Left renal cortex interstitium (tissue), 4 donors: ENCODE data around the gene NINJ1. TPM values are rescaled to one million over a fixed set of nuclear protein-coding genes. Genes with fewer than 3 reads are reported as not detected.
"Not testable (repeated sequence)": the region's sequence is repeated elsewhere in the genome, so short reads cannot be mapped to it uniquely, and the experiment has no call there.

ENCODE experiments used
- DNase-seq, 4 donors: peaks; one replicate each; pipeline ENCODE4 v3.0.0-alpha.2; 2013; ENCODE audit warnings: low read depth in 4 of 4, low spot score in 2 of 4, missing footprints in 1 of 4
- polyA plus RNA-seq, 4 donors: library from polyadenylated mRNA; unstranded; fragments of 120-200 nt; gene quantifications; one replicate each; pipeline ENCODE4 v1.2.1, GENCODE V29; 2013; ENCODE audit not compliant: insufficient read length in 4 of 4

NINJ1 gene
- polyA plus RNA-seq, 4 donors, result 40.5 to 57.6 (median 50.8) TPM

- no peak for DNase-seq
Observed at GRCh38 chr9:93161786-93162562, 27.9 kb upstream of the NINJ1 start.

DNA sequence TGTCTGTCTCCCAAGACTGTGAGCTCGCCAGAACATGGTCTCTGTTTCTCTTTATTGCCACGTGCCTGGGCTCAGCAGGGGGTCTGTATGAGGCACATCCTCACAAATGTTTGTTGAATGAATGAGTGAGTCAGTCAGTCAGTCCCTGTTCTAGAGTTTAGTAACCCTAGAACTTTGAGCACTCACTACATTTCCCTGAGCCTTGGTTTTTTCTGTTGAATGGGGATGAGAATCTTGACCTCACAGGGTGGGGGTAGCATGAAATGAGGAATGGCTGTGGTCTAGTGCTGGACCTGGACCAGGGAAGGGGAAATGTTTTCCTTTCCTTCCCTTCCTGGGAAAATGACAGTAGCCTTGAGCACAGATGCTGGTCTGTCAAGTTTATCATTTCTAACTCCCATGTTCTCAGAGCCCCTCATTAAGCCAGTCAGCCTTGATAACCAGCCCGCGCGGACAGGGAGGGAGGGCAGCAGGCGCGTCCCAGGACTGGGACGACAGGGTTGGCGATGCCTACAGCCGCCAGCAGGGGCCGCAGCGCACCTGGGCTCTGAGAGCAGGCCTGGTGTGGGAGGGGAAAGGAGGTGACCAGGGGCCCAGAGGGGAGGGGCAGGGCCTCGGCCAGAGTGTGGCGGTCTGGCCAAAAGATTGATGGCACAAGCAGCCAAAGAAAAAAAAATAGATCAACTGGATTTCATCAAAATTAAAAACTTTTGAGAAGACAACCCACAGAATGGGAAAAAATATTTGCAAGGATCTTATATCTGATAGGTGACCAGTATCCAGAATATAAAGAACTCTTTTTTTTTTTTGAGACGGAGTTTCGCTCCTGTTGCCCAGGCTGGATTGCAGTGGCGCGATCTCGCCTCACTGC lies 25.8 kb upstream of the NINJ1 start:
- peak; percentile 64 to 78 (median 70) for DNase-seq

GRCh38 chr9:93156475-93157008 lies 22.5 kb upstream of the NINJ1 start:
- DNase-seq, result no peak

- DNase-seq, result no peak
Observed at GRCh38 chr9:93155716-93156474, 21.8 kb upstream of the NINJ1 start.

- no peak for DNase-seq
Observed at GRCh38 chr9:93154293-93154903, 20.3 kb upstream of the NINJ1 start.

DNA sequence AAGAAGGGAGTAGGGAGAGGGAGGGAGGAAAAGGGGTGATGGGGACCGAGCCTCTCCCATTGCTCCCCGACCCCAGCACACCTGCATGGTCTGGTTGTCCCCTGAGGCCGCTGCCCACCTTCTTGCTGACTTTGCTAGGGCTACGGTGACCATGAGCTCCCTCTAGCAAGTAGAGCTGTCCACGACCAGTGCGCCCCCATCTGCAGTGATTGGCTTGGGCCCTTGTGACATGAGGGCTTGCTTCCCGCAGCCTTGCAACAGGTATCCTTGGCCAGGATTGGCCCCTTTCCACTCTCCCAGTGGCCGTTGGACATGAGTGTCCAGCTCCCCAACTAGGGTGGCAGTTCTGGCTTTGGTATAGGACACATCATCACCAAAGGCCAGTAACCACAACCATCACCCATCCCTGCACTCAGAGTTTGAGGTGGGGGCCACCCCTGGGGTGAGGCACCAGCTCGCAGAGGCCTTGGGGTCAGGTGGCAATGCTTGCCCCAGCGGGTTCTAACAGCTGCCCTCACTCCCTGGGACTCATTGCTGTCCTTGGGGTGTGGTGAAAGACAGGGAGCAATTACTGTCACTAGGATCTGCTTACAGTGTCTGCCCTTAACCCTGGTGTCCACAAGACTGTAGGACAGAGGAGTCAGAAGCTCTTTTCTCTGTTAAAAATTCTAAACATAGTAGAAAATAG lies 17.2 kb upstream of the NINJ1 start:
- DNase-seq, result no peak

GRCh38 chr9:93149361-93149760 lies 15.3 kb upstream of the NINJ1 start:
- no peak for DNase-seq

GRCh38 chr9:93148721-93149120 lies 14.7 kb upstream of the NINJ1 start:
- no peak for DNase-seq

DNA sequence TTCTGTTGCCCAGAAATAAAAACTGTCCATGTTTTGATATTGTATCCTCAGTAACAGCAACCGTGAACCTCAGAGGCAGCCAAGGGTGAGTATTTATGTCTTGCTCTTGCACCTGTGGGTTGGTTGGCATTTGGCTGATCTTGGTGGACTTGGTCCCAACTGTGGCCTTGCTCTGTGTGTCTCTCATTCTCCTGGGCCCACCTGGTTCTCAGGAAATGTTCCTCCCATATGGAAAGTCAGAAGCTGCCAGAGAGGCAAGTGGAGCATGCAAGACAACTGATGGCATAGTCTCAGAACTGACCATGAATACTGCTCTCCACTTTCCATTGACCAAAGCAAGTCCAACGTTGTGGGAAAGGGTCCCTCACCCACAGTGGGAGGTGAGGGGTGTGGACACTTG lies 13.6 kb upstream of the NINJ1 start:
- no peak for DNase-seq

GRCh38 chr9:93146696-93147095 lies 12.6 kb upstream of the NINJ1 start:
- not testable (repeated sequence) for DNase-seq

DNA sequence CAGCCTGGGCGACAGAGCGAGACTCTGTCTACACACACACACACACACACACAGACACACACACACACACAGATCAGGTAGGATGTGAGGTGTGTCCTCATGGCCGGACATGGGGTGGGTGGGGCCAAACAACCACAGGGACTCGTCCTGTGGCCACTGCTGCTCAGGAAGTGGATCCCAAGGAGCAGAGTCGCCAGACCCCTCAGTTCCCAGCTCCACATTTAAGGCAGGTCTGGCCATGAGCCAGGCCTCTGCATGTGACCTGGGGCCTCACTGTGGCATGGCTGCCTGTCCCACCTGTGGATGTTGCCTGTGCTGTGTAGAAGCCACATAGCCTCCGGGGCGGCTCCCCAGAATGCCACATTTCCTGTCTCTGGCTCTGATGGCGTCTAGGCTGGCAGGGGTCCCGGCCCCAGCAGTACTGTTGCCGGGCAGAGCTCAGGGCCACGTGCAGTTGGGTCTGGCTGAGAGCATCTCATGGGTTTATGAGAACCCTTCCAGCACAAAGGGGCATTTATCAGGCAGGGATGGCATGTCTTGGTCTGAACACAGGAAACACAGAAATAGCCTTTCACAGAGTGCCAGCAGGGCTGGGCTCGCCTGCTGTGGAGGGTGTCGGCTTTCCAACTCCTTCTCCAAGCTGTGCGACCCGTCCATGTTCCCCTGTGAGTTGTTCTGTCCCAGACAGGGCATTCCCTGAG lies 9.9 kb upstream of the NINJ1 start:
- DNase-seq, result no peak

GRCh38 chr9:93141771-93142483 lies 7.9 kb upstream of the NINJ1 start:
- DNase-seq, result no peak

DNA sequence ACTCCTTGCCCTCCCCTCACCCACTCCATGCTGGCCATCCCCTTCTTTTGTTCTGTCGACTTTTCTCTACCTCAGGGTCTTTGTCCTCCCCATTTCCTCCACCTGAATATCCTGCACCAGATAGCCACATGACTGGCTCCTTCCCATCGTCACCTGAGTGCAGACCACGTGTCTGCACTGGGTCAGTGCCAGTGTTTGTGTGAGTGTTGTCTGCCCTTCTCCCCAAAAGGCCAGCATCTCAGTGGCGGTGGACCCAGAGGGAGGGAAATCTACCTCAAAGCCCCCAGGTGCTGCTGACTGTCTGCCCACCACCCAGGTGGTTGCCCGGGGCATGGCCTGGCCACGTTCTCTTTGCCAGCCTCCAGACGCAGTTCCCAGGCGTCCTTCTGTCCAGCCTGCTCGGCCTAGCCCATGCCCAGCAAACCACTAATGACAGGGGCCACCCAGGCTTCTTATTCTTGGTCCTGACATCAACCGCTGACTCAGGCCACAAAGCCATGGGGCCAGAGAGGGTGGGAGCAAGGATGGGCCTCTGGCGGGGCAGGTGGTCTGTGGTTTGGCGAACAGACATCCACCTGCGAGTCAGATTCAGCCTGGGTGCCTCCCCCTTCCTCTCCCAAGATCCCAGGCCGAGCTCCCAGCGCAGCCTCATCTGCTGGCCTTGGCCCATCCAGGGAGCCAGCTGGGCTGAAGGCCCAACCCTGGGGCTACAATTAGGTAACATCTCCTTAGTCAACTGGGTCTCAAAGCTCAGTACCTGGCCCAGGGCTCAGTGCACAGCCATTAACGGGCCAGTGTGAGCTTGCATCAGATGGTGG lies 5.5 kb upstream of the NINJ1 start:
- DNase-seq, result no peak

DNA sequence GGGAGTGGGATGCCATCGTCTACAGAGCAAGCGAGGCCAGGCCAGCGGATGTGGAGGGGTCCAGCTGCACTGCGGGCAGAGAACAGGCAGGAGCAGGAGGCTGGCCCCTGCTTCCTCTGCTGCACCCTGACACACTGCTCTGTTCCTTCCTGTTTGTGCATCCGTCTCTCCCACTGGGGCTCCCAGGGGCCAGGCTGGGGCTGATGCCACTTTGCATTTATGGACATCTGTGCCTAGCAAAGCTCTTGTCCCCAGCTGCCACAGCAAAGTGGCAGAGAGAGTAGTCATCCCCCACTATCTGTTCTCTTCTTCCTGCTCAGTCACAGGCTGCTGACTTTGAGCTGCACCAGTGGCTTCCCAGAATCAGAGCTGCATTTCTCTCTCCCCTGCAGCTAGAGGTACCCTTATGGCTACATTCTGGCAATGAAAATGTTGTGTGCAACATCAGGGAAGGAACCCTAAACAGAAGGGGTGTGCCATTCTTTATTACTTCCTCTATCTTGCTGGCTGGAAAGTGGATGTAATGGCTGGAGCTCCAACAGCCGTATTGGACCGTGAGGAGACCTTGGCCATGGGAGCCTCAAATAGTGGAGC lies 4.2 kb upstream of the NINJ1 start:
- no peak for DNase-seq

GRCh38 chr9:93137362-93137761 lies 3.3 kb upstream of the NINJ1 start:
- DNase-seq, result no peak

DNA sequence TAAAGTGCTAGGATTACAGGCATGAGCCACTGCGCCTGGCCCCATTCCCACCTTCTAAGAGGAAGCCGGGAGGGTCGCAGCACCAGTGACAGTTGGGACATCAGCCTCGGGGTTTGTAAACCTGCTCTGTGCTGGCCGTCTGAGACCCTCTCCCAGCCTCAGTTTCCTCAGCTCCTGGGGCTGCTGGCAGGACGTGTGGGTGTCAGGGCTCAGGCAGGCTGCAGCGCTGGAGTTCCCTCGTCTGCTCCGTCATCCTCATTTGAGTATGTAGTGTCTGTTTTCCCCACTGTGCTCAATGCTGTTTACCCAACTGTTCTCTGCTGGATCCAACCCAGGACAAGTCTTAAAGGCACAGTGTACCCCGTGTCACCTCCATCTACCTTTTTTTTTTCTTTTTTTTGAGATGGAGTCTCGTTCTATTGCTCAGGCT lies 2.0 kb upstream of the NINJ1 start:
- DNase-seq, result no peak

DNA sequence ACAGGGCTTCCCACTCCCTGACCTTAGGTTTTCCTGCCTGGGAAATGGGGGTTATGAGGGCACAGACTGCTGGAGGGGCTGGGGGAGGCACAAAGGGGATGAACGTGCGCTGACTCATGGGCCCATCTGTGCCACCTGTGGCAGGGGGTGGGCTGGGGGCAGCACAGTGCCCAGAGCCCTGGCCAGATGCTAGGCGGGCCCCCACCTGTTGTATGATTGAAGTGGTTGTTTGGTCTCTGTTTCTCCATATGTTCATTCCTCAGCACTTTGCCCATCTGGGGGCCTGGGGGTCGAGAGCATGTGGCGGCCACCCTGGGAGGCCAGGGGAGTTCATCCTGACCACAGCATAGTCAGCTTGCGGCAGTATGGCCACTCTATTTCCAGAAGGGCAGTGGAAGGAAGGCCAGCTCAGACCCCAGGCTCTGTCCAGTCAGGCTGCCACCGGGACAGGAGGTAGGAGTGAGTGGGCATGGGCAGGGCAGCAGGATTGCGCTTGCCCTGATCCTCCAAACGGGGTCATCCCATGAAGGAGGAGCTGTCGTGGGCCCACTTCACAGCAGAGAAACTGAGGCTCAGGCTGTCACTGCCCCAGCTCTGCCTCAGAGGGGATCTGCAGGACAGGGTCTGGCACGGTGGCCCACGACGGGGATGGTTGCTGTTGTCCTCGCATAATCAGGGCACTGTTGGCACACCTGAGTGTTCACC lies 841 bp upstream of the NINJ1 start:
- DNase-seq, result no peak
